ENCODE measurements around the gene NLGN1.

Gene NLGN1

GRCh38 chr3:174318181-174318580 is 920.6 kb downstream of the NLGN1 start:
- FAIRE-seq, result no peak

- FAIRE-seq, result no peak
Measured at GRCh38 chr3:174321548-174321947, 924.0 kb downstream of the NLGN1 start.

GRCh38 chr3:174322789-174323188 is 925.2 kb downstream of the NLGN1 start:
- FAIRE-seq, result no peak

- no peak for FAIRE-seq
Measured at GRCh38 chr3:174325171-174325570, 927.6 kb downstream of the NLGN1 start.

- no peak for FAIRE-seq
Measured at GRCh38 chr3:174325834-174326700, 928.5 kb downstream of the NLGN1 start.

GRCh38 chr3:174329321-174329720 is 931.8 kb downstream of the NLGN1 start:
- no peak for FAIRE-seq

- FAIRE-seq, result no peak
Measured at GRCh38 chr3:174330303-174330702, 932.8 kb downstream of the NLGN1 start.

- FAIRE-seq, result no peak
Measured at GRCh38 chr3:174331095-174331800, 933.7 kb downstream of the NLGN1 start.

GRCh38 chr3:174332391-174332790 is 934.8 kb downstream of the NLGN1 start:
- FAIRE-seq, result no peak

GRCh38 chr3:174333640-174334039 is 936.1 kb downstream of the NLGN1 start:
- no peak for FAIRE-seq

GRCh38 chr3:174334111-174334510 is 936.6 kb downstream of the NLGN1 start:
- FAIRE-seq, result no peak

- FAIRE-seq, result no peak
Measured at GRCh38 chr3:174335324-174335723, 937.8 kb downstream of the NLGN1 start.

GRCh38 chr3:174335910-174336309 is 938.4 kb downstream of the NLGN1 start:
- no peak for FAIRE-seq

All from A204.1 (cell line).